Activated CD4-positive, alpha-beta memory T cell treated with anti-CD3 and anti-CD28 coated beads, Interleukin-2, amount 10 ng/mL, durations not matched to agents 7 days and 5 days (primary cell): ENCODE results near the gene ABHD12B. TPM values are rescaled to one million over a fixed set of nuclear protein-coding genes. Genes with fewer than 3 reads are reported as not detected.
"Not testable (repeated sequence)": the region's sequence is repeated elsewhere in the genome, so short reads cannot be mapped to it uniquely, and the experiment has no call there.

Experiments used
- CTCF ChIA-PET: fragments of 350-600 bp; sonication (Branson Sonifier 250); formaldehyde crosslinking; loops from one replicate; lab custom pipeline; 2021; ENCODE audit warnings: antibody characterized with exemption, inconsistent platforms; lab: Charles Lee
- POLR2A ChIA-PET: fragments of 350-600 bp; sonication (Branson Sonifier 250); formaldehyde crosslinking; loops from one replicate; lab custom pipeline; 2021; ENCODE audit warnings: antibody characterized with exemption; lab: Charles Lee
- DNase-seq: peaks from one replicate; pipeline ENCODE4 v3.0.0-alpha.2; 2020
- H3K27ac Mint-ChIP-seq: one replicate; pipeline ENCODE4 v1.8.0; 2021; ENCODE audit warnings: mild to moderate bottlenecking, mixed read lengths
- H3K27me3 Mint-ChIP-seq: one replicate; pipeline ENCODE4 v1.8.0; 2021; ENCODE audit warnings: mixed read lengths
- H3K36me3 Mint-ChIP-seq: one replicate; pipeline ENCODE4 v1.8.0; 2021; ENCODE audit warnings: low read depth, mixed read lengths
- H3K4me1 Mint-ChIP-seq: one replicate; pipeline ENCODE4 v1.8.0; 2021; ENCODE audit warnings: mixed read lengths
- H3K4me3 Mint-ChIP-seq: one replicate; pipeline ENCODE4 v1.8.0; 2021; ENCODE audit warnings: mild to moderate bottlenecking, mixed read lengths
- H3K9me3 Mint-ChIP-seq: one replicate; pipeline ENCODE4 v1.8.0; 2021; ENCODE audit warnings: mixed read lengths
- total RNA-seq, 2 experiments: library from RNA; stranded (reverse); gene quantifications; one replicate each; pipeline ENCODE4 v1.2.3, GENCODE V29; 2021

The ABHD12B gene
- total RNA-seq, 2 experiments from 2014 or later, result not detected

GRCh38 chr14:50874757-50875156 lies 2.9 kb downstream of the ABHD12B start:
- Mint-ChIP-seq H3K4me3 (no peak overlapping the region), H3K4me1 (peaks cover 21% of the 10 kb centered on the region), H3K9me3 (no peaks in the 10 kb centered on the region), H3K27me3 (peaks cover 71% of the 10 kb centered on the region), H3K27ac (no peak overlapping the region), H3K36me3 (peaks cover 3% of the 10 kb centered on the region)
- no peak for DNase-seq
- ChIA-PET POLR2A (no interaction called here), CTCF (interaction anchor here (1.2 to 1.8 kb wide), 2 partner anchors 13 to 15 kb away, joined by 4 to 9 read pairs; no protein-coding TSS in a partner anchor)

- ChIA-PET CTCF (interaction anchor here (1.2 to 1.8 kb wide), 2 partner anchors 14 to 15 kb away, joined by 4 to 9 read pairs; no protein-coding TSS in a partner anchor), POLR2A (interaction anchor here (1.2 kb wide), 1 partner anchor 16 kb away, joined by 4 read pairs; no protein-coding TSS in a partner anchor)
- Mint-ChIP-seq H3K4me1 (peaks cover 21% of the 10 kb centered on the region), H3K4me3 (no peak overlapping the region), H3K27me3 (peaks cover 67% of the 10 kb centered on the region), H3K9me3 (no peaks in the 10 kb centered on the region), H3K36me3 (peaks cover 3% of the 10 kb centered on the region), H3K27ac (no peak overlapping the region)
- DNase-seq, result peak; percentile 64
Measured at GRCh38 chr14:50875359-50876070, 3.7 kb downstream of the ABHD12B start.

GRCh38 chr14:50882932-50883826 lies 11.3 kb downstream of the ABHD12B start:
- POLR2A ChIA-PET, result no interaction called here
- H3K4me1 Mint-ChIP-seq, result no peaks in the 10 kb centered on the region
- DNase-seq, result no peak
- H3K27me3 Mint-ChIP-seq, result peaks cover 41% of the 10 kb centered on the region
- H3K27ac Mint-ChIP-seq, result no peak overlapping the region
- CTCF ChIA-PET, result no interaction called here
- no peak overlapping the region for H3K4me3 Mint-ChIP-seq
- no peaks in the 10 kb centered on the region for H3K36me3 Mint-ChIP-seq
- H3K9me3 Mint-ChIP-seq, result no peaks in the 10 kb centered on the region

- CTCF ChIA-PET, result no interaction called here
- H3K27ac Mint-ChIP-seq, result no peak overlapping the region
- no peaks in the 10 kb centered on the region for H3K4me1 Mint-ChIP-seq
- H3K9me3 Mint-ChIP-seq, result no peaks in the 10 kb centered on the region
- H3K4me3 Mint-ChIP-seq, result no peak overlapping the region
- H3K27me3 Mint-ChIP-seq, result peaks cover 36% of the 10 kb centered on the region
- POLR2A ChIA-PET, result no interaction called here
- no peak for DNase-seq
- H3K36me3 Mint-ChIP-seq, result no peaks in the 10 kb centered on the region
Measured at GRCh38 chr14:50883827-50884197, 12.0 kb downstream of the ABHD12B start.

- Mint-ChIP-seq H3K27me3 (peaks cover 25% of the 10 kb centered on the region), H3K4me3 (no peak overlapping the region), H3K4me1 (no peaks in the 10 kb centered on the region), H3K36me3 (no peaks in the 10 kb centered on the region), H3K27ac (no peak overlapping the region), H3K9me3 (no peaks in the 10 kb centered on the region)
- CTCF ChIA-PET, result no interaction called here
- POLR2A ChIA-PET, result no interaction called here
- DNase-seq, result no peak
Measured at GRCh38 chr14:50887476-50887875, 15.6 kb downstream of the ABHD12B start.

GRCh38 chr14:50892255-50892654 lies 20.4 kb downstream of the ABHD12B start:
- H3K27ac Mint-ChIP-seq, result no peak overlapping the region
- no peaks in the 10 kb centered on the region for H3K9me3 Mint-ChIP-seq
- ChIA-PET CTCF (no interaction called here), POLR2A (no interaction called here)
- DNase-seq, result no peak
- H3K36me3 Mint-ChIP-seq, result no peaks in the 10 kb centered on the region
- peaks cover 2% of the 10 kb centered on the region for H3K27me3 Mint-ChIP-seq
- no peaks in the 10 kb centered on the region for H3K4me1 Mint-ChIP-seq
- no peak overlapping the region for H3K4me3 Mint-ChIP-seq

- H3K36me3 Mint-ChIP-seq, H3K9me3 Mint-ChIP-seq, H3K27me3 Mint-ChIP-seq, POLR2A ChIA-PET, H3K4me3 Mint-ChIP-seq, DNase-seq, H3K4me1 Mint-ChIP-seq, H3K27ac Mint-ChIP-seq, CTCF ChIA-PET: not testable (repeated sequence)
Measured at GRCh38 chr14:50896421-50896820, 24.6 kb downstream of the ABHD12B start.

GRCh38 chr14:50897005-50897404 lies 25.2 kb downstream of the ABHD12B start:
- H3K4me1 Mint-ChIP-seq, H3K27me3 Mint-ChIP-seq, CTCF ChIA-PET, POLR2A ChIA-PET, H3K9me3 Mint-ChIP-seq, H3K27ac Mint-ChIP-seq, H3K4me3 Mint-ChIP-seq, H3K36me3 Mint-ChIP-seq, DNase-seq: not testable (repeated sequence)

GRCh38 chr14:50897658-50898175 lies 25.9 kb downstream of the ABHD12B start:
- no peak overlapping the region for H3K4me3 Mint-ChIP-seq
- no peaks in the 10 kb centered on the region for H3K4me1 Mint-ChIP-seq
- peaks cover 5% of the 10 kb centered on the region for H3K27me3 Mint-ChIP-seq
- no peak overlapping the region for H3K27ac Mint-ChIP-seq
- H3K36me3 Mint-ChIP-seq, result no peaks in the 10 kb centered on the region
- CTCF ChIA-PET, result no interaction called here
- H3K9me3 Mint-ChIP-seq, result no peaks in the 10 kb centered on the region
- no peak for DNase-seq
- POLR2A ChIA-PET, result no interaction called here

- DNase-seq, result no peak
- Mint-ChIP-seq H3K4me3 (no peak overlapping the region), H3K27me3 (peaks cover 18% of the 10 kb centered on the region), H3K4me1 (no peaks in the 10 kb centered on the region), H3K9me3 (no peaks in the 10 kb centered on the region), H3K36me3 (no peaks in the 10 kb centered on the region), H3K27ac (no peak overlapping the region)
- ChIA-PET POLR2A (no interaction called here), CTCF (no interaction called here)
Measured at GRCh38 chr14:50901361-50901760, 29.5 kb downstream of the ABHD12B start.

GRCh38 chr14:50904719-50905118 lies 32.9 kb downstream of the ABHD12B start:
- ChIA-PET POLR2A (no interaction called here), CTCF (no interaction called here)

GRCh38 chr14:50906326-50907065 lies 34.6 kb downstream of the ABHD12B start:
- H3K27me3 Mint-ChIP-seq, result peaks cover 20% of the 10 kb centered on the region
- H3K36me3 Mint-ChIP-seq, result no peaks in the 10 kb centered on the region
- ChIA-PET POLR2A (interaction anchor here (0.9 kb wide), 1 partner anchor 246 kb away, joined by 3 read pairs; no protein-coding TSS in a partner anchor), CTCF (no interaction called here)
- H3K9me3 Mint-ChIP-seq, result no peaks in the 10 kb centered on the region
- no peaks in the 10 kb centered on the region for H3K4me1 Mint-ChIP-seq
- no peak overlapping the region for H3K4me3 Mint-ChIP-seq
- H3K27ac Mint-ChIP-seq, result no peak overlapping the region
- no peak for DNase-seq

More at GRCh38 chr14:50904719-50905118, 32.9 kb downstream of the ABHD12B start:
- Mint-ChIP-seq H3K27me3 (peaks cover 21% of the 10 kb centered on the region), H3K4me3 (no peak overlapping the region), H3K27ac (no peak overlapping the region), H3K4me1 (no peaks in the 10 kb centered on the region), H3K36me3 (no peaks in the 10 kb centered on the region), H3K9me3 (no peaks in the 10 kb centered on the region)
- no peak for DNase-seq
